Kidney (tissue), 14 donors: Measurements from ENCODE around the gene RPL10. TPM values are rescaled to one million over a fixed set of nuclear protein-coding genes. Genes with fewer than 3 reads are reported as not detected.

ENCODE experiments used
- DNase-seq, 5 donors: peaks; one replicate each; pipeline ENCODE4 v3.0.0-alpha.2; 2013 to 2020
- FAIRE-seq: peaks from 2 replicates; lab custom pipeline; 2012; peaks lifted over from hg19 to GRCh38; lab: Jason Lieb, UNC
- H3K27ac ChIP-seq, 2 donors: one replicate each; pipeline ENCODE4 v1.7.0; 2013; ENCODE audit warnings: low read depth in 2 of 2, low read length in 2 of 2, inconsistent platforms in 1 of 2
- H3K27me3 ChIP-seq: one replicate; pipeline ENCODE4 v1.7.1; 2013; ENCODE audit warnings: low read length, inconsistent platforms; ENCODE audit not compliant: control insufficient read depth, insufficient read depth
- H3K36me3 ChIP-seq, 3 donors: one replicate each; pipeline versions ENCODE4 v1.7.0 to v1.7.1; 2013; ENCODE audit warnings: low read length in 3 of 3, control low read depth in 1 of 3, inconsistent platforms in 1 of 3; ENCODE audit not compliant: insufficient read depth in 3 of 3, control insufficient read depth in 2 of 3
- H3K4me1 ChIP-seq, 3 donors: one replicate each; pipeline versions ENCODE4 v1.7.0 to v1.7.1; 2013; ENCODE audit warnings: low read length in 3 of 3, inconsistent platforms in 1 of 3, low read depth in 1 of 3; ENCODE audit not compliant: control insufficient read depth in 2 of 3, insufficient read depth in 2 of 3
- H3K4me3 ChIP-seq, 3 donors: one replicate each; pipeline versions ENCODE4 v1.7.0 to v1.8.1; 2013; ENCODE audit warnings: low read length in 3 of 3, control low read depth in 1 of 3, inconsistent platforms in 1 of 3
- H3K9ac ChIP-seq, 3 donors: one replicate each; pipeline versions ENCODE4 v1.7.0 to v1.7.1; 2013; ENCODE audit warnings: low read length in 3 of 3, control low read depth in 1 of 3, inconsistent platforms in 1 of 3
- H3K9me3 ChIP-seq, 3 donors: one replicate each; pipeline versions ENCODE4 v1.7.0 to v1.7.1; 2013; ENCODE audit warnings: low read length in 3 of 3, control low read depth in 1 of 3, inconsistent platforms in 1 of 3; ENCODE audit not compliant: control insufficient read depth in 2 of 3, insufficient read depth in 1 of 3
- CTCF ChIP-seq: IDR thresholded peaks from 3 replicates; pipeline ENCODE4 v1.5.1; 2012; ENCODE audit warnings: mild to moderate bottlenecking, moderate library complexity, borderline replicate concordance; ENCODE audit not compliant: insufficient read depth; ENCODE audit errors: extremely low read depth
- intact Hi-C: fragments of 100-400 bp; cut with DNase I; formaldehyde crosslinking; loops from one replicate; pipeline ENCODE4 v1.11.1; 2022
- polyA plus RNA-seq: library from polyadenylated mRNA; stranded (reverse); fragments of 350-450 nt; fragmentation: Illumina TruSeq; extraction: RNeasy Lipid Tissue Mini Kit (QIAGEN cat#74804); gene quantifications from one replicate; pipeline ENCODE4 v1.2.3, GENCODE V29; 2014; ENCODE audit warnings: low read depth, low replicate concordance; ENCODE audit not compliant: insufficient read depth
- total RNA-seq: library from RNA; stranded (reverse); fragmentation: NEBNext Ultra II Directional; extraction: Animal tissue kit (Norgen Biotek cat#: 25700); gene quantifications from one replicate; pipeline ENCODE4 v1.2.1, GENCODE V29; 2021
- donor health status: control.
- donor health status: control.
- donor health status: control.
- donor health status: control.
- donor health status: control.
- donor health status: DM: yes; HTN: yes; CAD: no.
- donor health status: Normal renal cell carcinoma (clear cell type).

RPL10 gene
- total and polyA plus RNA-seq, 2 donors from 2014 or later = 2,684 to 2,858 TPM

GRCh38 chrX:154380153-154380552 lies 18.0 kb upstream of the RPL10 start:
- H3K27me3 ChIP-seq = no peaks in the 10 kb centered on the region
- peak in 1 of 5 donors; percentile 18 for DNase-seq
- peak overlapping the region; percentile 51 to 87 (median 77) for H3K9ac ChIP-seq
- intact Hi-C loops = no loop called here
- no peak for TF ChIP-seq CTCF
- H3K27ac ChIP-seq = peak overlapping the region; percentile 71 to 94
- no peak for FAIRE-seq
- peak overlapping the region; percentile 60 to 77 (median 69) for H3K4me3 ChIP-seq
- H3K9me3 ChIP-seq = no peaks in the 10 kb centered on the region
- H3K4me1 ChIP-seq = peaks cover 0 to 7% (median 0%) of the 10 kb centered on the region in 3 donors
- peaks cover 0 to 2% (median 0%) of the 10 kb centered on the region in 3 donors for H3K36me3 ChIP-seq

GRCh38 chrX:154380787-154381186 lies 17.4 kb upstream of the RPL10 start:
- TF ChIP-seq CTCF = no peak

GRCh38 chrX:154381271-154381670 lies 16.9 kb upstream of the RPL10 start:
- Histone ChIP-seq H3K36me3 (peaks cover 0 to 2% (median 0%) of the 10 kb centered on the region in 3 donors), H3K9me3 (no peaks in the 10 kb centered on the region), H3K27me3 (no peaks in the 10 kb centered on the region), H3K27ac (no peak overlapping the region), H3K9ac (no peak overlapping the region), H3K4me3 (no peak overlapping the region), H3K4me1 (peaks cover 0 to 7% (median 0%) of the 10 kb centered on the region in 3 donors)
- DNase-seq (no peak), FAIRE-seq (no peak)
- intact Hi-C loops = no loop called here
- no peak for TF ChIP-seq CTCF

More at GRCh38 chrX:154380787-154381186, 17.4 kb upstream of the RPL10 start:
- no peaks in the 10 kb centered on the region for H3K27me3 ChIP-seq
- peak overlapping the region in 1 of 3 donors; percentile 87 for H3K9ac ChIP-seq
- intact Hi-C loops = no loop called here
- H3K4me3 ChIP-seq = peak overlapping the region in 1 of 3 donors; percentile 77
- DNase-seq = no peak
- peaks cover 0 to 7% (median 0%) of the 10 kb centered on the region in 3 donors for H3K4me1 ChIP-seq
- H3K27ac ChIP-seq = peak overlapping the region in 1 of 2 donors; percentile 14
- no peak for FAIRE-seq
- no peaks in the 10 kb centered on the region for H3K9me3 ChIP-seq
- H3K36me3 ChIP-seq = peaks cover 0 to 2% (median 0%) of the 10 kb centered on the region in 3 donors
